NT2/D1 (cell line): ENCODE results near the gene LENG9.
"Not testable (repeated sequence)": the region's sequence is repeated elsewhere in the genome, so short reads cannot be mapped to it uniquely, and the experiment has no call there.

Experiments used
- SUZ12 ChIP-seq: IDR thresholded peaks from 2 replicates; pipeline ENCODE4 v1.6.1; 2011; ENCODE audit not compliant: insufficient read length, insufficient read depth; ENCODE audit errors: extremely low read depth
- YY1 ChIP-seq: IDR thresholded peaks from 2 replicates; pipeline ENCODE4 v1.6.1; 2011; ENCODE audit not compliant: insufficient read length, insufficient read depth
- ZNF274 ChIP-seq: IDR thresholded peaks from 2 replicates; pipeline ENCODE4 v1.6.1; 2011; ENCODE audit warnings: mild to moderate bottlenecking, low read depth, low read length

GRCh38 chr19:54446349-54446748 lies 17.2 kb downstream of the LENG9 start:
- TF ChIP-seq SUZ12, YY1, ZNF274: not testable (repeated sequence)
